ENCODE measurements around the gene RNASET2. TPM values are rescaled to one million over a fixed set of nuclear protein-coding genes. Genes with fewer than 3 reads are reported as not detected.

Gene RNASET2
- total and polyA plus RNA-seq, 10 of the 15 experiments (the other 5 are each of a cell fraction or from before 2014, with no cell fraction given): 5.5 to 225 (median 50.2) TPM

DNA sequence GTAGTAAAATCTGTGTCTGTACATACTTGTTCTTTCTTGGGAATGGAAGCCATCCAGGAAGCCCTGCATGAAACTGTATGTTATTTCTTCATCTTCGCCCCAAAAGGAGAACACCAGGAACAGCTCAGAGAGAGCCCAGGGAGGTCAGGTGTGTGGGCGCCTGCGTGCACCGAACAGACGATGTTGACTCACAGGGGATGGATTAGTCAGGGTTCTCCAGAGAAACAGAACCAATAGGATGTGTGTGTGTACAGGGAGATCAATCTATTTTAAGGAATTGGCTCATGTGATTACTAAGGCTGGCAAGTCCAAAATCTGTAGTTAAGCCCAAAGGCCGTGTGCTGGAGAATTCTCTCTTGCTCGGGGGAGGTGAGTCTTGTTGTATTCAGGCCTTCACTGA lies 45.7 kb downstream of the RNASET2 start (continued):
- TF ChIP-seq, protein P1, sequence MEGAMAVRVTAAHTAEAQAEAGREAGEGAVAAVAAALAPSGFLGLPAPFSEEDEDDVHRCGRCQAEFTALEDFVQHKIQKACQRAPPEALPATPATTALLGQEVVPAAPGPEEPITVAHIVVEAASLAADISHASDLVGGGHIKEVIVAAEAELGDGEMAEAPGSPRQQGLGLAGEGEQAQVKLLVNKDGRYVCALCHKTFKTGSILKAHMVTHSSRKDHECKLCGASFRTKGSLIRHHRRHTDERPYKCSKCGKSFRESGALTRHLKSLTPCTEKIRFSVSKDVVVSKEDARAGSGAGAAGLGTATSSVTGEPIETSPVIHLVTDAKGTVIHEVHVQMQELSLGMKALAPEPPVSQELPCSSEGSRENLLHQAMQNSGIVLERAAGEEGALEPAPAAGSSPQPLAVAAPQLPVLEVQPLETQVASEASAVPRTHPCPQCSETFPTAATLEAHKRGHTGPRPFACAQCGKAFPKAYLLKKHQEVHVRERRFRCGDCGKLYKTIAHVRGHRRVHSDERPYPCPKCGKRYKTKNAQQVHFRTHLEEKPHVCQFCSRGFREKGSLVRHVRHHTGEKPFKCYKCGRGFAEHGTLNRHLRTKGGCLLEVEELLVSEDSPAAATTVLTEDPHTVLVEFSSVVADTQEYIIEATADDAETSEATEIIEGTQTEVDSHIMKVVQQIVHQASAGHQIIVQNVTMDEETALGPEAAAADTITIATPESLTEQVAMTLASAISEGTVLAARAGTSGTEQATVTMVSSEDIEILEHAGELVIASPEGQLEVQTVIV (IDR thresholded peaks at IDR 0.05; ENCODE audit: borderline replicate concordance, partially characterized antibody): no peak

DNA sequence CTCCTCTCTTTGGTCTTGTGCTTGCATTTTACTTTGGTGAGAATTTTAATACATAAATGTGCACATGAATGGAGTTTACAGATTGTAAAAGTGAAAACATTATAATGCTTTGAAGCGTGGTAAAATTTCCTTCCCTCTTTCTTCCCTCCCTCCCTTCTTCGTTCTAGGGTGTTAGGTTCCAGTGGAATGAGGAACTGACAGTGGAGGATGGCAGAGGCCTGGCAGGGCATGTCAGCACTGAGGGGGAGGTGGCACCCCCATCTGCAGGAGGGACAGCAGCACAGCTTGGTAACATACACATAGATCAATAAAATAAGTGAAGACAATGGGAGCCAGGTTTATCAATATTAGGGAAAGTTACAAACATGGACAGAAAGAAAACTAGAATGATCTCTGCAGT lies 47.5 kb downstream of the RNASET2 start:
- no peaks in the 10 kb centered on the region for H3K36me3 ChIP-seq (ENCODE audit: control insufficient read depth in 2 of 2, insufficient read depth in 2 of 2, low read length in 1 of 2)
- in situ Hi-C loops (cut with MboI) (no loop called here), intact Hi-C loops (cut with micrococcal nuclease; ENCODE audit: unreplicated experiment) (no loop called here)
- H3K9me3 ChIP-seq (replicated peaks; ENCODE audit: control insufficient read depth, insufficient read depth, low read length): no peaks in the 10 kb centered on the region
- POLR2A ChIA-PET: no interaction called here
- 44% methylated on average over 2 of the region's 2 CpGs for WGBS (ENCODE audit: insufficient coverage, insufficient replicate concordance, low lambda C conversion rate, missing lambda C conversion rate)
- FAIRE-seq: no peak
- H3K4me3 ChIP-seq: no peak overlapping the region
- no TSS peak for BruUV-seq (replicated peaks)
- SMC1A ChIA-PET (ENCODE audit: uncharacterized antibody, unreplicated experiment): interaction anchor here (0.9 kb wide), 1 partner anchor 83 kb away, joined by 3 read pairs; no protein-coding TSS in a partner anchor
- no peak for ATAC-seq
- CTCF ChIA-PET: interaction anchor here (1.0 kb wide), 1 partner anchor 81 kb away, joined by 5 read pairs; no protein-coding TSS in a partner anchor
- H2AFZ ChIP-seq (ENCODE audit: control insufficient read depth, low read depth, low read length): no peak overlapping the region
- no peak overlapping the region for H3K9ac ChIP-seq (ENCODE audit: control insufficient read depth, insufficient read depth, low read length)
- H3K4me2 ChIP-seq (ENCODE audit: control insufficient read depth, insufficient read depth): no peak overlapping the region
- no peaks in the 10 kb centered on the region for H3K79me2 ChIP-seq (ENCODE audit: control insufficient read depth, insufficient read depth, low read length)
- no peak overlapping the region for H3K27ac ChIP-seq (ENCODE audit: control insufficient read depth, insufficient read depth)
- no peaks in the 10 kb centered on the region for H4K20me1 ChIP-seq (ENCODE audit: control insufficient read depth, insufficient read depth)
- H3K4me1 ChIP-seq (ENCODE audit: control insufficient read depth, insufficient read depth, low read length): peaks cover 24% of the 10 kb centered on the region
- RAD21 ChIA-PET (ENCODE audit: unreplicated experiment): interaction anchor here (1.5 to 1.6 kb wide), 2 partner anchors 43 to 81 kb away, joined by 3 to 5 read pairs; no protein-coding TSS in a partner anchor
- H3K27me3 ChIP-seq (replicated peaks in 1 of 2; ENCODE audit: control insufficient read depth in 2 of 2, insufficient read depth in 2 of 2, low read length in 1 of 2): no peaks in the 10 kb centered on the region
- DNase-seq (ENCODE audit: low read depth, low spot score): no peak
- TF ChIP-seq, protein P2, sequence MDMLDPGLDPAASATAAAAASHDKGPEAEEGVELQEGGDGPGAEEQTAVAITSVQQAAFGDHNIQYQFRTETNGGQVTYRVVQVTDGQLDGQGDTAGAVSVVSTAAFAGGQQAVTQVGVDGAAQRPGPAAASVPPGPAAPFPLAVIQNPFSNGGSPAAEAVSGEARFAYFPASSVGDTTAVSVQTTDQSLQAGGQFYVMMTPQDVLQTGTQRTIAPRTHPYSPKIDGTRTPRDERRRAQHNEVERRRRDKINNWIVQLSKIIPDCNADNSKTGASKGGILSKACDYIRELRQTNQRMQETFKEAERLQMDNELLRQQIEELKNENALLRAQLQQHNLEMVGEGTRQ (IDR thresholded peaks at IDR 0.05; ENCODE audit: borderline replicate concordance, low read depth, low read length): no peak
- no peak for TF ChIP-seq LARP7 (IDR thresholded peaks at IDR 0.05)
- TF ChIP-seq, protein P3, sequence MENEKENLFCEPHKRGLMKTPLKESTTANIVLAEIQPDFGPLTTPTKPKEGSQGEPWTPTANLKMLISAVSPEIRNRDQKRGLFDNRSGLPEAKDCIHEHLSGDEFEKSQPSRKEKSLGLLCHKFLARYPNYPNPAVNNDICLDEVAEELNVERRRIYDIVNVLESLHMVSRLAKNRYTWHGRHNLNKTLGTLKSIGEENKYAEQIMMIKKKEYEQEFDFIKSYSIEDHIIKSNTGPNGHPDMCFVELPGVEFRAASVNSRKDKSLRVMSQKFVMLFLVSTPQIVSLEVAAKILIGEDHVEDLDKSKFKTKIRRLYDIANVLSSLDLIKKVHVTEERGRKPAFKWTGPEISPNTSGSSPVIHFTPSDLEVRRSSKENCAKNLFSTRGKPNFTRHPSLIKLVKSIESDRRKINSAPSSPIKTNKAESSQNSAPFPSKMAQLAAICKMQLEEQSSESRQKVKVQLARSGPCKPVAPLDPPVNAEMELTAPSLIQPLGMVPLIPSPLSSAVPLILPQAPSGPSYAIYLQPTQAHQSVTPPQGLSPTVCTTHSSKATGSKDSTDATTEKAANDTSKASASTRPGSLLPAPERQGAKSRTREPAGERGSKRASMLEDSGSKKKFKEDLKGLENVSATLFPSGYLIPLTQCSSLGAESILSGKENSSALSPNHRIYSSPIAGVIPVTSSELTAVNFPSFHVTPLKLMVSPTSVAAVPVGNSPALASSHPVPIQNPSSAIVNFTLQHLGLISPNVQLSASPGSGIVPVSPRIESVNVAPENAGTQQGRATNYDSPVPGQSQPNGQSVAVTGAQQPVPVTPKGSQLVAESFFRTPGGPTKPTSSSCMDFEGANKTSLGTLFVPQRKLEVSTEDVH (IDR thresholded peaks at IDR 0.05; ENCODE audit: low read depth, partially characterized antibody): no peak
- TF ChIP-seq JUNB (IDR thresholded peaks at IDR 0.05): no peak
- no peak for TF ChIP-seq BHLHE40 (IDR thresholded peaks at IDR 0.05; ENCODE audit: borderline replicate concordance in 1 of 2, low read depth in 2 of 2, low read length in 1 of 2)
- TF ChIP-seq, protein P4, sequence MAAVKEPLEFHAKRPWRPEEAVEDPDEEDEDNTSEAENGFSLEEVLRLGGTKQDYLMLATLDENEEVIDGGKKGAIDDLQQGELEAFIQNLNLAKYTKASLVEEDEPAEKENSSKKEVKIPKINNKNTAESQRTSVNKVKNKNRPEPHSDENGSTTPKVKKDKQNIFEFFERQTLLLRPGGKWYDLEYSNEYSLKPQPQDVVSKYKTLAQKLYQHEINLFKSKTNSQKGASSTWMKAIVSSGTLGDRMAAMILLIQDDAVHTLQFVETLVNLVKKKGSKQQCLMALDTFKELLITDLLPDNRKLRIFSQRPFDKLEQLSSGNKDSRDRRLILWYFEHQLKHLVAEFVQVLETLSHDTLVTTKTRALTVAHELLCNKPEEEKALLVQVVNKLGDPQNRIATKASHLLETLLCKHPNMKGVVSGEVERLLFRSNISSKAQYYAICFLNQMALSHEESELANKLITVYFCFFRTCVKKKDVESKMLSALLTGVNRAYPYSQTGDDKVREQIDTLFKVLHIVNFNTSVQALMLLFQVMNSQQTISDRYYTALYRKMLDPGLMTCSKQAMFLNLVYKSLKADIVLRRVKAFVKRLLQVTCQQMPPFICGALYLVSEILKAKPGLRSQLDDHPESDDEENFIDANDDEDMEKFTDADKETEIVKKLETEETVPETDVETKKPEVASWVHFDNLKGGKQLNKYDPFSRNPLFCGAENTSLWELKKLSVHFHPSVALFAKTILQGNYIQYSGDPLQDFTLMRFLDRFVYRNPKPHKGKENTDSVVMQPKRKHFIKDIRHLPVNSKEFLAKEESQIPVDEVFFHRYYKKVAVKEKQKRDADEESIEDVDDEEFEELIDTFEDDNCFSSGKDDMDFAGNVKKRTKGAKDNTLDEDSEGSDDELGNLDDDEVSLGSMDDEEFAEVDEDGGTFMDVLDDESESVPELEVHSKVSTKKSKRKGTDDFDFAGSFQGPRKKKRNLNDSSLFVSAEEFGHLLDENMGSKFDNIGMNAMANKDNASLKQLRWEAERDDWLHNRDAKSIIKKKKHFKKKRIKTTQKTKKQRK (IDR thresholded peaks at IDR 0.05; ENCODE audit: low read depth, low read length): no peak
- no peak for TF ChIP-seq POLR2AphosphoS2 (IDR thresholded peaks at IDR 0.05; ENCODE audit: low read depth, low read length)
- TF ChIP-seq, protein P5, sequence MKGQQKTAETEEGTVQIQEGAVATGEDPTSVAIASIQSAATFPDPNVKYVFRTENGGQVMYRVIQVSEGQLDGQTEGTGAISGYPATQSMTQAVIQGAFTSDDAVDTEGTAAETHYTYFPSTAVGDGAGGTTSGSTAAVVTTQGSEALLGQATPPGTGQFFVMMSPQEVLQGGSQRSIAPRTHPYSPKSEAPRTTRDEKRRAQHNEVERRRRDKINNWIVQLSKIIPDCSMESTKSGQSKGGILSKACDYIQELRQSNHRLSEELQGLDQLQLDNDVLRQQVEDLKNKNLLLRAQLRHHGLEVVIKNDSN (IDR thresholded peaks at IDR 0.05; ENCODE audit: borderline replicate concordance, extremely low read length, insufficient read depth, low read depth, low read length): no peak
- no peak for TF ChIP-seq CHD2 (IDR thresholded peaks at IDR 0.05; ENCODE audit: borderline replicate concordance, low read depth, low read length)
- TF ChIP-seq KAT2A (conservative IDR thresholded peaks at IDR 0.05; ENCODE audit: control insufficient read depth, low read depth, low read length): no peak

All from GM12878 (cell line).